ENCODE data around the gene LBP.
"Not testable (repeated sequence)": the region's sequence is repeated elsewhere in the genome, so short reads cannot be mapped to it uniquely, and the experiment has no call there.

The LBP gene

GRCh38 chr20:38350879-38351775 is 4.8 kb downstream of the LBP start:
- no peak for DNase-seq (ENCODE audit: low read depth)

GRCh38 chr20:38353316-38353715 is 7.0 kb downstream of the LBP start:
- DNase-seq (ENCODE audit: low read depth): no peak

GRCh38 chr20:38354227-38354626 is 7.9 kb downstream of the LBP start:
- DNase-seq (ENCODE audit: low read depth): no peak

- DNase-seq (ENCODE audit: low read depth): no peak
Observed at GRCh38 chr20:38355161-38356012, 9.1 kb downstream of the LBP start.

GRCh38 chr20:38357653-38358207 is 11.4 kb downstream of the LBP start:
- no peak for DNase-seq (ENCODE audit: low read depth)

- DNase-seq (ENCODE audit: low read depth): no peak
Observed at GRCh38 chr20:38358556-38358955, 12.3 kb downstream of the LBP start.

- no peak for DNase-seq (ENCODE audit: low read depth)
Observed at GRCh38 chr20:38363004-38363747, 16.9 kb downstream of the LBP start.

- no peak for DNase-seq (ENCODE audit: low read depth)
Observed at GRCh38 chr20:38369389-38369788, 23.1 kb downstream of the LBP start.

GRCh38 chr20:38372806-38373205 is 26.5 kb downstream of the LBP start:
- DNase-seq (ENCODE audit: low read depth): no peak

GRCh38 chr20:38373231-38373867 is 27.1 kb downstream of the LBP start:
- no peak for DNase-seq (ENCODE audit: low read depth)

GRCh38 chr20:38373898-38374297 is 27.6 kb downstream of the LBP start:
- no peak for DNase-seq (ENCODE audit: low read depth)

GRCh38 chr20:38377039-38377685 is 30.9 kb downstream of the LBP start:
- no peak for DNase-seq (ENCODE audit: low read depth)

- DNase-seq (ENCODE audit: low read depth): not testable (repeated sequence)
Observed at GRCh38 chr20:38377838-38378237, 31.6 kb downstream of the LBP start.

GRCh38 chr20:38383147-38383546 is 36.9 kb downstream of the LBP start:
- DNase-seq (ENCODE audit: low read depth): no peak

- DNase-seq (ENCODE audit: low read depth): no peak
Observed at GRCh38 chr20:38386004-38386403, 39.7 kb downstream of the LBP start.

- DNase-seq (ENCODE audit: low read depth): no peak
Observed at GRCh38 chr20:38386851-38387250, 40.6 kb downstream of the LBP start.

GRCh38 chr20:38387953-38388352 is 41.7 kb downstream of the LBP start:
- no peak for DNase-seq (ENCODE audit: low read depth)

GRCh38 chr20:38392356-38392755 is 46.1 kb downstream of the LBP start:
- no peak for DNase-seq (ENCODE audit: low read depth)

GRCh38 chr20:38393259-38393658 is 47.0 kb downstream of the LBP start:
- DNase-seq (ENCODE audit: low read depth): no peak

GRCh38 chr20:38395165-38395564 is 48.9 kb downstream of the LBP start:
- DNase-seq (ENCODE audit: low read depth): no peak

Measured in activated T-cell treated with anti-CD3 and anti-CD28 coated beads for 48 hours (primary cell).